Kidney (tissue), 14 donors: ENCODE results near the gene HLA-DOA. TPM values are rescaled to one million over a fixed set of nuclear protein-coding genes. Genes with fewer than 3 reads are reported as not detected.

ENCODE experiments used
- DNase-seq, 5 donors: peaks; one replicate each; pipeline ENCODE4 v3.0.0-alpha.2; 2013 to 2020
- FAIRE-seq: peaks from 2 replicates; lab custom pipeline; 2012; peaks lifted over from hg19 to GRCh38; lab: Jason Lieb, UNC
- H3K27ac ChIP-seq, 2 donors: one replicate each; pipeline ENCODE4 v1.7.0; 2013; ENCODE audit warnings: low read depth in 2 of 2, low read length in 2 of 2, inconsistent platforms in 1 of 2
- H3K27me3 ChIP-seq: one replicate; pipeline ENCODE4 v1.7.1; 2013; ENCODE audit warnings: low read length, inconsistent platforms; ENCODE audit not compliant: control insufficient read depth, insufficient read depth
- H3K36me3 ChIP-seq, 3 donors: one replicate each; pipeline versions ENCODE4 v1.7.0 to v1.7.1; 2013; ENCODE audit warnings: low read length in 3 of 3, control low read depth in 1 of 3, inconsistent platforms in 1 of 3; ENCODE audit not compliant: insufficient read depth in 3 of 3, control insufficient read depth in 2 of 3
- H3K4me1 ChIP-seq, 3 donors: one replicate each; pipeline versions ENCODE4 v1.7.0 to v1.7.1; 2013; ENCODE audit warnings: low read length in 3 of 3, inconsistent platforms in 1 of 3, low read depth in 1 of 3; ENCODE audit not compliant: control insufficient read depth in 2 of 3, insufficient read depth in 2 of 3
- H3K4me3 ChIP-seq, 3 donors: one replicate each; pipeline versions ENCODE4 v1.7.0 to v1.8.1; 2013; ENCODE audit warnings: low read length in 3 of 3, control low read depth in 1 of 3, inconsistent platforms in 1 of 3
- H3K9ac ChIP-seq, 3 donors: one replicate each; pipeline versions ENCODE4 v1.7.0 to v1.7.1; 2013; ENCODE audit warnings: low read length in 3 of 3, control low read depth in 1 of 3, inconsistent platforms in 1 of 3
- H3K9me3 ChIP-seq, 3 donors: one replicate each; pipeline versions ENCODE4 v1.7.0 to v1.7.1; 2013; ENCODE audit warnings: low read length in 3 of 3, control low read depth in 1 of 3, inconsistent platforms in 1 of 3; ENCODE audit not compliant: control insufficient read depth in 2 of 3, insufficient read depth in 1 of 3
- intact Hi-C: fragments of 100-400 bp; cut with DNase I; formaldehyde crosslinking; loops from one replicate; pipeline ENCODE4 v1.11.1; 2022
- polyA plus RNA-seq: library from polyadenylated mRNA; stranded (reverse); fragments of 350-450 nt; fragmentation: Illumina TruSeq; extraction: RNeasy Lipid Tissue Mini Kit (QIAGEN cat#74804); gene quantifications from one replicate; pipeline ENCODE4 v1.2.3, GENCODE V29; 2014; ENCODE audit warnings: low read depth, low replicate concordance; ENCODE audit not compliant: insufficient read depth
- total RNA-seq: library from RNA; stranded (reverse); fragmentation: NEBNext Ultra II Directional; extraction: Animal tissue kit (Norgen Biotek cat#: 25700); gene quantifications from one replicate; pipeline ENCODE4 v1.2.1, GENCODE V29; 2021
- TF ChIP-seq, protein P1 (sequence below): IDR thresholded peaks from 3 replicates; pipeline ENCODE4 v1.5.1; 2012; ENCODE audit warnings: mild to moderate bottlenecking, moderate library complexity, borderline replicate concordance; ENCODE audit not compliant: insufficient read depth; ENCODE audit errors: extremely low read depth
- donor health status: control.
- donor health status: control.
- donor health status: control.
- donor health status: control.
- donor health status: control.
- donor health status: DM: yes; HTN: yes; CAD: no.
- donor health status: Normal renal cell carcinoma (clear cell type).

HLA-DOA gene
- total and polyA plus RNA-seq, 2 donors from 2014 or later: 10.8 to 21.6 TPM

DNA sequence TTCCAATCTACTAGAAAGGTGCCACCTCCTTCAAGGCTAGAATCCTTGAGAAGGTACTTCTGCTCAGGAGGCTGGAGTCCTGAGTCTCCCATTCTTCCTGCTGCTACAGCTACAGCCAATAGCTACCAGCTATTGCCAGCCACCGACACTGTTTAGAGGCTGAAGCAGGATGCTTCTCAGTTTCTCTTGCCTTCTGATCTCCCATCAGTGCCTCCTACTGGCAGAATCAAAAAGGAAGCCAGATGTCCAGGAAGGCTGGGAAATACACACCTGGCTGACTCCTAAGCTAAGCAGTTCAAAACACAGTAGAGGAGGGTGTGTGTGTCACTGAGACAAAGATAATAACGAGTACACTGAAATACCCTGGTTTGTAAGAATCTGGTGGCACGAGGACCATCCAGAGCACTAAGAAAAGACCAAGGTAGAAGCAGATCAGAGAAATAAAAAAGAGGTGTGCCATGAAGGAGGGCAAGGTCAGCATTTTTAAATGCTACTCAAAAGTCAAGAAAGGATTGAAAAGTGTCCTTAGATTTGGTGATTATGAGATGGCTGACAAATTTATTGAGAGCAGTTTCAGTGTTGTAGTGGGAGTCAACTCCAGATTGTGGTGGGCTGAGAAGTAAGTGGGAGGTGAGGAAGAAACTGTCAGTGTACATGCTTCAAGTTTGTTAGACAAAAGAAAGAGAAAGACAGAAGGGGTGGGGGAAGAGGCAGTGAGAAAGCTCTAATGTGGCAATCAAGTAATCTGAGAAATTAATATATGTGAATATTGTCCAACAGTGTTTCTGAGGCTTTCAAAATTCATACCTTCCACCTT lies 54.2 kb downstream of the HLA-DOA start:
- FAIRE-seq: no peak
- Histone ChIP-seq H3K27ac (no peak overlapping the region), H3K4me3 (no peak overlapping the region), H3K36me3 (no peaks in the 10 kb centered on the region), H3K27me3 (no peaks in the 10 kb centered on the region), H3K9ac (no peak overlapping the region), H3K9me3 (no peaks in the 10 kb centered on the region), H3K4me1 (peaks cover 0 to 7% (median 4%) of the 10 kb centered on the region in 3 donors)
- intact Hi-C loops: no loop called here
- TF ChIP-seq, protein P1, sequence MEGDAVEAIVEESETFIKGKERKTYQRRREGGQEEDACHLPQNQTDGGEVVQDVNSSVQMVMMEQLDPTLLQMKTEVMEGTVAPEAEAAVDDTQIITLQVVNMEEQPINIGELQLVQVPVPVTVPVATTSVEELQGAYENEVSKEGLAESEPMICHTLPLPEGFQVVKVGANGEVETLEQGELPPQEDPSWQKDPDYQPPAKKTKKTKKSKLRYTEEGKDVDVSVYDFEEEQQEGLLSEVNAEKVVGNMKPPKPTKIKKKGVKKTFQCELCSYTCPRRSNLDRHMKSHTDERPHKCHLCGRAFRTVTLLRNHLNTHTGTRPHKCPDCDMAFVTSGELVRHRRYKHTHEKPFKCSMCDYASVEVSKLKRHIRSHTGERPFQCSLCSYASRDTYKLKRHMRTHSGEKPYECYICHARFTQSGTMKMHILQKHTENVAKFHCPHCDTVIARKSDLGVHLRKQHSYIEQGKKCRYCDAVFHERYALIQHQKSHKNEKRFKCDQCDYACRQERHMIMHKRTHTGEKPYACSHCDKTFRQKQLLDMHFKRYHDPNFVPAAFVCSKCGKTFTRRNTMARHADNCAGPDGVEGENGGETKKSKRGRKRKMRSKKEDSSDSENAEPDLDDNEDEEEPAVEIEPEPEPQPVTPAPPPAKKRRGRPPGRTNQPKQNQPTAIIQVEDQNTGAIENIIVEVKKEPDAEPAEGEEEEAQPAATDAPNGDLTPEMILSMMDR: peak; percentile 34
- peak in 2 of 5 donors; percentile 74 to 81 for DNase-seq

DNA sequence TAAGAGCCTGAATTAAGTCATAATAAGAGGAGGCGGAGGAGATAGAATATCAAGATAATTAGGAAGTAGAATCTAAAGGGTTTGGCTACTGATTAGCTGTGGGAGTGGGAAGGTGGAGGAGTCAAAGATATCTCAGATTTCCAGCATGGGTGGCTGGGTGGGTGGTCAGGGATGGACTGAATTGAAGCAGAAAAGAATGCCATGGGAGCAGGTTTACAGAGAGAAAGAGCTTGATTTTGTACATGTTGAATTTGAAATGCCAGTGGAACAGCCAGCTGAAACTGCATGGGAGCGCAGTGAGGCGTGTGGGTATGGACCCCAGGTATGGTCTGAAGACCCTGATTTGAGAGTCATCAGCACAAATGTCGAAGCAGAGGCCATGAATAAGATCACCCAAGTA lies 55.1 kb downstream of the HLA-DOA start:
- Histone ChIP-seq H3K4me3 (no peak overlapping the region), H3K9me3 (no peaks in the 10 kb centered on the region), H3K36me3 (no peaks in the 10 kb centered on the region), H3K4me1 (peaks cover 0 to 7% (median 4%) of the 10 kb centered on the region in 3 donors), H3K27ac (no peak overlapping the region), H3K27me3 (no peaks in the 10 kb centered on the region), H3K9ac (no peak overlapping the region)
- FAIRE-seq (no peak), DNase-seq (peak in 3 of 5 donors; percentile 38 to 81 (median 72))
- intact Hi-C loops: no loop called here
- TF ChIP-seq, protein P1: no peak

Other genes starting within 250 kb of the HLA-DOA start
- 15.1 TPM for gene HLA-DQB2, start 246.1 kb downstream of the HLA-DOA start, total RNA-seq
- 1.7 TPM for gene HLA-DQB2, start 246.1 kb downstream of the HLA-DOA start, polyA plus RNA-seq
- 6.1 TPM for gene HLA-DOB, start 192.6 kb downstream of the HLA-DOA start, total RNA-seq
- 1.9 TPM for gene HLA-DOB, start 192.6 kb downstream of the HLA-DOA start, polyA plus RNA-seq
- 37.6 TPM for gene TAP2, start 170.9 kb downstream of the HLA-DOA start, total RNA-seq
- gene TAP2, start 170.9 kb downstream of the HLA-DOA start, polyA plus RNA-seq: 25.4 TPM
- gene PSMB8, start 165.5 kb downstream of the HLA-DOA start, total RNA-seq: 79.6 TPM
- gene PSMB8, start 165.5 kb downstream of the HLA-DOA start, polyA plus RNA-seq: 90.6 TPM
- 45.4 TPM for gene TAP1, start 155.9 kb downstream of the HLA-DOA start, total RNA-seq
- 32.1 TPM for gene TAP1, start 155.9 kb downstream of the HLA-DOA start, polyA plus RNA-seq
- gene PSMB9, start 155.4 kb downstream of the HLA-DOA start, total RNA-seq: 56.6 TPM
- gene PSMB9, start 155.4 kb downstream of the HLA-DOA start, polyA plus RNA-seq: 52.8 TPM
- 78.0 TPM for gene HLA-DMB, start 68.6 kb downstream of the HLA-DOA start, total RNA-seq
- gene HLA-DMB, start 68.6 kb downstream of the HLA-DOA start, polyA plus RNA-seq: 45.5 TPM
- gene HLA-DMA, start 56.5 kb downstream of the HLA-DOA start, total RNA-seq: 98.5 TPM
- gene HLA-DMA, start 56.5 kb downstream of the HLA-DOA start, polyA plus RNA-seq: 101 TPM
- 184 TPM for gene BRD2, start 41.0 kb downstream of the HLA-DOA start, total RNA-seq
- gene BRD2, start 41.0 kb downstream of the HLA-DOA start, polyA plus RNA-seq: 73.9 TPM
- gene HLA-DPA1, start 64.1 kb upstream of the HLA-DOA start, total RNA-seq: 200 TPM
- gene HLA-DPA1, start 64.1 kb upstream of the HLA-DOA start, polyA plus RNA-seq: 154 TPM
- 181 TPM for gene HLA-DPB1, start 66.4 kb upstream of the HLA-DOA start, total RNA-seq
- 141 TPM for gene HLA-DPB1, start 66.4 kb upstream of the HLA-DOA start, polyA plus RNA-seq
- 0.85 TPM for gene COL11A2, start 182.9 kb upstream of the HLA-DOA start, total RNA-seq
- gene COL11A2, start 182.9 kb upstream of the HLA-DOA start, polyA plus RNA-seq: 2.3 TPM
- gene RXRB, start 191.1 kb upstream of the HLA-DOA start, total RNA-seq: 52.2 TPM
- gene RXRB, start 191.1 kb upstream of the HLA-DOA start, polyA plus RNA-seq: 35.7 TPM
- 83.3 TPM for gene SLC39A7, start 191.3 kb upstream of the HLA-DOA start, total RNA-seq
- gene SLC39A7, start 191.3 kb upstream of the HLA-DOA start, polyA plus RNA-seq: 118 TPM
- gene HSD17B8, start 195.1 kb upstream of the HLA-DOA start, total RNA-seq: 26.6 TPM
- gene HSD17B8, start 195.1 kb upstream of the HLA-DOA start, polyA plus RNA-seq: 83.0 TPM
- 47.2 TPM for gene RING1, start 198.9 kb upstream of the HLA-DOA start, total RNA-seq
- 48.6 TPM for gene RING1, start 198.9 kb upstream of the HLA-DOA start, polyA plus RNA-seq